Brain pericyte (primary cell): ENCODE results near the gene AXIN1.

Source experiments
- DNase-seq: peaks from one replicate; pipeline ENCODE4 v3.0.0-alpha.2; 2012; ENCODE audit warnings: low read depth, low spot score

The AXIN1 gene

DNA sequence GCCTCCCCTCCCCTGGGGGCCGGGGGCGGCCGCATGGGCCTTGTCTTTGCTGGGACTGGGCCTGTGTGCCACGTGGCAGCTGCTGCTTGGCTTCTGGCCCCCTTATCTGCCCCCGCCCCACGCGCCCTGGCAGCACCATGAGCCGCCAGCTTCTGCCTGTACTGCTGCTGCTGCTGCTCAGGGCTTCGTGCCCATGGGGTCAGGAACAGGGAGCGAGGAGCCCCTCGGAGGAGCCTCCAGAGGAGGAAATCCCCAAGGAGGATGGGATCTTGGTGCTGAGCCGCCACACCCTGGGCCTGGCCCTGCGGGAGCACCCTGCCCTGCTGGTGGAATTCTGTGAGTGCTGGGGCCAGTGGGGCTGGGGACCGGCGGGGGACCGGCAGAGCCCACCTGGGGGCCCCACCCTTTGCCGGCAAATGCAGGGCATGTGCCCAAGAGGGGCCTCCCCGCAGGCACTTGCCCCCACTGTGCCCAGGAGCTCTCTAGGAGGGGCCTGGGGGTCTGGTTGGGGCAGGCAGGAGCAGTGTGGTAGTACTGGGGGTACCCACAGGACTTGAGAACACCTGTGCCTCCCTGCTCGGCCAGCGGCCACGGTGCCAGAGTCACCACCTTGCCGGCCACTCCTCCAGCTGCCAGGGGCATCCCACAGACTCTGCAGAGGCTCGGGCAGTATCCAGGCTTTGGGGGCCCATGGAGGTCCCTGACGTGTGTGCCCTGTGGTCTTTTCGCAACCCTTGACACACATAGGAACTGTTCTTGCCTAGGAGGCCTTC is 69.3 kb downstream of the AXIN1 start, which contains the start of gene PDIA2:
Gene PDIA2, plus strand, starts transcription at position 132 of the 773 bp plus-strand sequence. Its CDS starts 6 bp downstream, at position 138.
- DNase-seq = no peak

DNA sequence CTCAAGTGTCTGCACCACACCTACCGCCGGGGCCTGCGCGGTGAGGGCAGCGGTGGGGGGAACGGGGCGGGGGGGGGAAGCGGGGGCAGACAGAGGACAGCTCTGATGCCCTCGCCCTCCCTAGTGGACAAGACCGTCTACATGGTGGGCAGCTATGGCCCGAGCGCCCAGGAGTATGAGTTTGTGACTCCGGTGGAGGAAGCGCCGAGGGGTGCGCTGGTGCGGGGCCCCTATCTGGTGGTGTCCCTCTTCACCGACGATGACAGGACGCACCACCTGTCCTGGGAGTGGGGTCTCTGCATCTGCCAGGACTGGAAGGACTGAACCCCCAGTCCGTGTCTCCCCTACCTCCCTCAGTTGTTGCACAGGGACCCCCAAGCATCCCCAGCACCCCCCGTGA is 70.0 kb downstream of the AXIN1 start:
- no peak for DNase-seq

DNA sequence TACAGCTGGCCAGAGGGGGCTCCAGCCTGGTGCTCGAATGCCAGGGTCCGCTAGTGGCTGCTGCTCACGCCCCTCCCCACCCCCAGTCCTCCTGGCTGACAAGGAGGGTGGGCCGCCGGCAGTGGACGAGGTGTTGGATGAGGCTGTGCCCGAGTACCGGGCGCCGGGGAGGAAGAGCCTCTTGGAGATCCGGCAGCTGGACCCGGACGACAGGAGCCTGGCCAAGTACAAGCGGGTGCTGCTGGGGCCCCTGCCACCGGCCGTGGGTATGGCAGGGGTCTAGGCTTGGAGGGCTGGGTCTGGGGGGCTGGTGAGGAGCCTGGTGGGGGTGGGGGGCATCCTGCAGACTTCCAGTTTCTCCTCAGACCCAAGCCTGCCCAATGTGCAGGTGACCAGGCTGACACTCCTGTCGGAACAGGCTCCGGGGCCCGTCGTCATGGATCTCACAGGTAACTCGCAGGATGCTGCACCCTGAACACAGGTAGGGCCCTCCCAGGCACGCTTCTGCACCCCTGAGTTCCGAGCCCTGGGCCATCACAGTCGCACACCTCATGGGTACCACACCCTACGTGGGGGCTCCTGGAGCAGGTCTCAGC is 70.8 kb downstream of the AXIN1 start:
- DNase-seq = no peak

GRCh38 chr16:280991-281659 is 71.4 kb downstream of the AXIN1 start:
- no peak for DNase-seq

- no peak for DNase-seq
Measured at GRCh38 chr16:280552-280951, 72.0 kb downstream of the AXIN1 start, which contains the start of gene ARHGDIG. TSS of gene ARHGDIG (plus strand) at chr16:280591. CDS start at chr16:280681, 90 bp downstream.

- no peak for DNase-seq
Measured at GRCh38 chr16:280005-280460, 72.5 kb downstream of the AXIN1 start.

- DNase-seq = no peak
Measured at GRCh38 chr16:279531-279930, 73.0 kb downstream of the AXIN1 start.

DNA sequence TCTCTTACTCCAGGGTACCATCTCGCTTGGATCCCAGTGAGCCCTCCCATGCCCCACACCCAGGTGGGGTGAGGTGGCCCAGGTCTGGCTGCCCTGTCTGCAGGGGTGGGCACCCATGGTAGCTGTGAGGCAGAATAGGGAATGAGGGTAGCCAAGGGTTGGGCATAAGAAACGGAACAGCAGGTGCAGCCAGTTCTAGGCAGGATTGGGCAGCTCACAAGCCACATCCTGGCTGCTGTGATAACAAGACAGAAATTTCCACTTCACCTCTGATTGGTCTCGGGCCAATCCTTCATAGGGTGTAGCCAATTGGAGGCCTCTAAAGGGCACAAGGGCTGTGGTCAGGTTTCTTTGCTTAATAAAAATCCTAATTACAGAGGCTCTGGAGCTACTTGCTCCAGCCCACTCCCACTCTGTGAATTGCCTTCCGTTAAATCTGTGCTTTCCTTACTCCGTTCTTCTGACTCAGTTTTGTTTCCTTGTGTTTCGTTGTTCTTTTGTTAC is 73.6 kb downstream of the AXIN1 start:
- no peak for DNase-seq

GRCh38 chr16:276426-277077 is 76.0 kb downstream of the AXIN1 start:
- no peak for DNase-seq

GRCh38 chr16:275786-276232 is 76.7 kb downstream of the AXIN1 start, which contains the start of gene RGS11:
TSS of gene RGS11 (minus strand) at chr16:275944. CDS start at chr16:275911, 33 bp downstream.
- no peak for DNase-seq

DNA sequence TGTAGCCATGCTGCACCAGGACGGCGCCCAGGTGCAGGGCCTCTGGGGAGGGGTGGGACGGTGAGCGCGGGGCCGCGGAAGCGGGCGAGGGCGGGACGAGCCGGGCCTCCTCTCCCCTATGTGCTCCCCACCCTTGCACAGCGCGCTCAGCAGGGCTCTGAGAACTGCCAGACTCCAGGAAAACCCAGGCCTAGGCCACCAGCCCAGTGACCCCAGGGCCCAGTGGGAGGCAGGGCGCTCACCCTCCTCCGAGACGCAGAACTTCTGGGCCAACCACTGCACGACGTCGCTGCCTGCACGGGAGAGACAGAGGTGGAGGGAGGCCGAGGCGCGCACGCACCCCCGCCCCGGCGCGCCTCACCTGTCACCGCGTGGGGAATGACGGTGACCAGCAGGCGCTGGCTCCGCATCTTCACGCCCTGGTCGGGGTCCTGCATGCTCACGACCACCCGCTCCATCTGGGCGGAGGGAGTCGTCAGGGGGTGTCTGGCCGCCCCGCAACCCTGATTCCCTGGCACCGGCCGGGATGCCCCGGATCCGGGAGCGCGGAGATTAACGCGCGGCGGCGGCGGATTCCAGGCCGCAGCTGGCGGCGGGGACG is 77.4 kb downstream of the AXIN1 start:
- DNase-seq = no peak

- no peak for DNase-seq
Measured at GRCh38 chr16:273547-274421, 78.7 kb downstream of the AXIN1 start.

- no peak for DNase-seq
Measured at GRCh38 chr16:272633-273546, 79.6 kb downstream of the AXIN1 start.

- no peak for DNase-seq
Measured at GRCh38 chr16:270381-271255, 81.9 kb downstream of the AXIN1 start.

GRCh38 chr16:269061-269796 is 83.3 kb downstream of the AXIN1 start:
- DNase-seq = no peak

GRCh38 chr16:268141-269053 is 84.1 kb downstream of the AXIN1 start:
- no peak for DNase-seq
